Measurements from ENCODE around the gene BAIAP2L2.
"Not testable (repeated sequence)": the region's sequence is repeated elsewhere in the genome, so short reads cannot be mapped to it uniquely, and the experiment has no call there.

The BAIAP2L2 gene

DNA sequence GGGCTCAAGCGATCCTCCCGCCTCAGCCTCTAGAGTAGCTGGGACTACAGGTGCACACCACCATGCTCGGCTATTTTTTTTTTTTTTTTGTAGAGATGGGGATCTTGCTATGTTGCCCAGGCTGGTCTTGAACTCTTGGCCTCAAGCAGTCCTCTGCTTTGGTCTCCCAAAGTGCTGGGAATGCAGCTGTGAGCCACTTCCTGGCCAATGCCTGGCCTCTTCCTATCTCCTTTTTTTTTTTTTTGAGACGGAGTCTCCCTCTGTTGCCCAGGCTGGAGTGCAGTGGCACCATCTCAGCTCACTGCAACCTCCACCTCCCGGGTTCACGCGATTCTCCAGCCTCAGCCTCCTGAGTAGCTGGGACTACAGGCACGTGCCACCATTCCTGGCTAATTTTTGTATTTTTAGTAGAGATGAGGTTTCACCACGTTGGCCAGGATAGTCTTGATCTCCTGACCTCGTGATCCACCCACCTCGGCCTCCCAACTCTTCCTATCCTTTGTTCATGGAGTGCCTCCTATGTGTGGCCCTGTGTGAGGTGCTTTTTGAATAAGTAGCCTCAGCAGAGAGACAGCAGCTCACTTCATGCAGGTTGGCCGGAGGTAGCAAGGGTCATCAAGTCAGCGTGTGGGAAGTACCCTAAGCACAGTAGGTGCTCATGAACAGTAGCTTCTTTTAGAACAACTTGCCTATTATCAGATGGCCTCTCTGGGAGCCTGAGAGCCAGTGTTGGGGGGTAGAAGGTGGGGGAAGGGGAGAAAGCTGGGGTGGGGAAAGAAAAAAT lies 72.9 kb downstream of the BAIAP2L2 start:
- DNase-seq (ENCODE audit: low read depth), result not testable (repeated sequence)

DNA sequence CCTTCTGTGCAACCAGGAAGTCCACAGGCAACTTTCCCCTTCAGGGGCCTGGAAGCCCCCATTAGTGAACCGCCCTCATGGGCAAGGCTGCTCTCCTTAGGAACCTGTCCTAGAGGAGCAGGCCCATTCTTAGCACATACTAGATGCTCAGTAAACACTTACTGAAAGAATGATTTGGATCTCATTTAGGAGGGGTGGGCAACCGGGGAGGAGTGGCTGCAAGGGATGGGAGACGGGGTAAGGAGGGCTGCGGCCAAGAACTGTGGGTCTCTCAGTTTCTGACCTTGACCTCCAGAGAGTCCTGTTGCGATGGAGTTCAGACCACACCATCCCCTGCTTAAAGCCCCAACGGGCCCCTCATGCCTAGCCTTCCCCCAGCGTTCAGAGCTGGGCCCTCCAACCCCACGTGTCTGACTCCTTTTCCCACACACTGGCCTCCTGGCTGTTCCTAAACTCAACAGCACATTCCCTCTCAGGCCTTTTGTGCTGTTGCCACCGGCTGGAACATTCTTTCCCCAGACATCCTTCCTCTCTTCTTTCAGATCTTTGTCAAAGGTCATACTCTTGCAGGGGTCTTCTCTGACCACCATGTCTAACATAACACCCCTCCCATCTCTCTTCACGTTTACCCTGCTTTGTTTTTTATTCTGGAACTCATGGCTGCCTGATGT lies 74.0 kb downstream of the BAIAP2L2 start:
- DNase-seq (ENCODE audit: low read depth), result no peak

DNA sequence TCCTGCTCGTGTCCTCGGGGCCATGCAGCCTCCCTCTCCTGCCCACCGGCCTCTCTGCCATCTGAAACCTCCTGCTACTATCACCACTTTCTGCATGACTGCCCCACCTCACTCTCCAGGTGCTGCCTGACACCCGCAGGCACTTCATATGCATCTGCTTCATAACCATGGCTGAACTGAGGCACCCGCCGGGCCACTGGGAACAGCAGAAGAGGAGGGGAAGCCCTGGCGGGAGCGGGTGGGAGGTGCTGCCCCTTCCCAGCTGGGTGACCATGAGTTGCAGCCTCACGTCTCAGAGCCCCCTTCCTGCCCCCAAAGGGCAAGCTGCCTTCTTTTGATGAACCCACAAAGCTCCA lies 75.0 kb downstream of the BAIAP2L2 start:
- DNase-seq (ENCODE audit: low read depth), result no peak
